Measurements from ENCODE around the gene LTBP1. TPM values are rescaled to one million over a fixed set of nuclear protein-coding genes. Genes with fewer than 3 reads are reported as not detected.

LTBP1 gene
- total and polyA plus RNA-seq, 8 donors, result 11.0 to 134 (median 25.6) TPM

DNA sequence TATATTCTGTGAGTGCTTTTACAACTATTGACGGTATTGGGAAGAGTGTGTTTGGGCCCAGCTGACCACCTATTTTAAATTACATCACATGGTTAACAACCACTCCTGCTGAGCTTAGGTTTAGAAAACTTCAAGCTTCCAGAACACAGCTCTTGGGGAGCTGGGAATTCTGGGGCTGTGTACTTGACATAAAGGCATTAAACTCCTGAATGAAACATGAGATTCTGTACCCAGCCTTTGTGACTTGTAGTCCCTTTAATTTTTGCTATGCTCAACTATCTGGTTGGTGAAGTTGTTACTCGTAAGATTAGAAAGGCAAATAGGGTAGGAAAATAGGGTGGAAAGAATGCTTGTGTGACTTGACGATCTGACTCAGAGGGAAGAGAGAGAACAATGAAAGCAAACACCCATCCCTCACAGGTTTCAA is 66.9 kb downstream of the LTBP1 start:
- H3K9me3 ChIP-seq, result no peaks in the 10 kb centered on the region
- no peak for DNase-seq
- no peaks in the 10 kb centered on the region for H3K27me3 ChIP-seq
- WGBS, 5 donors, result 47 to 62% (median 55%) methylated on average over 3 of the region's 3 CpGs
- no peak overlapping the region for H3K27ac ChIP-seq
- H3K4me1 ChIP-seq, result peaks cover 9 to 17% (median 13%) of the 10 kb centered on the region in 4 donors
- no peaks in the 10 kb centered on the region for H3K36me3 ChIP-seq
- intact Hi-C loops (cut with DNase I; ENCODE audit: low total_unique reads), result no loop called here
- TF ChIP-seq POLR2A (IDR thresholded peaks at IDR 0.05), result no peak
- no peak for TF ChIP-seq EP300 (IDR thresholded peaks at IDR 0.05)
- no peak for TF ChIP-seq POLR2AphosphoS5 (IDR thresholded peaks at IDR 0.05)
- TF ChIP-seq, protein P1, sequence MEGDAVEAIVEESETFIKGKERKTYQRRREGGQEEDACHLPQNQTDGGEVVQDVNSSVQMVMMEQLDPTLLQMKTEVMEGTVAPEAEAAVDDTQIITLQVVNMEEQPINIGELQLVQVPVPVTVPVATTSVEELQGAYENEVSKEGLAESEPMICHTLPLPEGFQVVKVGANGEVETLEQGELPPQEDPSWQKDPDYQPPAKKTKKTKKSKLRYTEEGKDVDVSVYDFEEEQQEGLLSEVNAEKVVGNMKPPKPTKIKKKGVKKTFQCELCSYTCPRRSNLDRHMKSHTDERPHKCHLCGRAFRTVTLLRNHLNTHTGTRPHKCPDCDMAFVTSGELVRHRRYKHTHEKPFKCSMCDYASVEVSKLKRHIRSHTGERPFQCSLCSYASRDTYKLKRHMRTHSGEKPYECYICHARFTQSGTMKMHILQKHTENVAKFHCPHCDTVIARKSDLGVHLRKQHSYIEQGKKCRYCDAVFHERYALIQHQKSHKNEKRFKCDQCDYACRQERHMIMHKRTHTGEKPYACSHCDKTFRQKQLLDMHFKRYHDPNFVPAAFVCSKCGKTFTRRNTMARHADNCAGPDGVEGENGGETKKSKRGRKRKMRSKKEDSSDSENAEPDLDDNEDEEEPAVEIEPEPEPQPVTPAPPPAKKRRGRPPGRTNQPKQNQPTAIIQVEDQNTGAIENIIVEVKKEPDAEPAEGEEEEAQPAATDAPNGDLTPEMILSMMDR (IDR thresholded peaks at IDR 0.05), result no peak
- no peak overlapping the region for H3K4me3 ChIP-seq

DNA sequence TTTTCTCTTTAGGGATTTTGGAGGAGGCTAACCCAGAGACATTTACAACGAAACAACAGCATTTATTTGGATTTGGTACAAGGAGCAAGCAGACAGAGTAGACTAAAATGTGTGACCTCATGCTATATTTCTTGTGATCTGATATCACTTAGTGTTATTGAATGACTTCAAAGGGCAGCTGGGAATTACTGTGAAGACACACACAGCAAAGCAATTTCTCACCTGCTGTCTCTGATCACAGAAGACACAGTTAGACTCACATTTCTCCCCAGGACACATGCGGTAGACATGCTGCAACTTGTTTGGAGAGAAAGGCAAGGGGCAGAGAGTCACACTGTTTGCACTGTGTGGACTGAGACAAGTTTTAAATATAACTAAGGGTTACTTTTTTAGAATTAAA is 67.5 kb downstream of the LTBP1 start:
- peaks cover 9 to 17% (median 13%) of the 10 kb centered on the region in 4 donors for H3K4me1 ChIP-seq
- no peaks in the 10 kb centered on the region for H3K27me3 ChIP-seq
- H3K9me3 ChIP-seq, result no peaks in the 10 kb centered on the region
- no peak for TF ChIP-seq EP300 (IDR thresholded peaks at IDR 0.05)
- TF ChIP-seq, protein P1 (IDR thresholded peaks at IDR 0.05), result no peak
- H3K4me3 ChIP-seq, result no peak overlapping the region
- H3K36me3 ChIP-seq, result no peaks in the 10 kb centered on the region
- H3K27ac ChIP-seq, result peak overlapping the region in 1 of 5 donors; percentile 18
- WGBS, 5 donors, result 54 to 76% (median 74%) methylated on average over 2 of the region's 2 CpGs
- no peak for DNase-seq
- intact Hi-C loops (cut with DNase I; ENCODE audit: low total_unique reads), result no loop called here

DNA sequence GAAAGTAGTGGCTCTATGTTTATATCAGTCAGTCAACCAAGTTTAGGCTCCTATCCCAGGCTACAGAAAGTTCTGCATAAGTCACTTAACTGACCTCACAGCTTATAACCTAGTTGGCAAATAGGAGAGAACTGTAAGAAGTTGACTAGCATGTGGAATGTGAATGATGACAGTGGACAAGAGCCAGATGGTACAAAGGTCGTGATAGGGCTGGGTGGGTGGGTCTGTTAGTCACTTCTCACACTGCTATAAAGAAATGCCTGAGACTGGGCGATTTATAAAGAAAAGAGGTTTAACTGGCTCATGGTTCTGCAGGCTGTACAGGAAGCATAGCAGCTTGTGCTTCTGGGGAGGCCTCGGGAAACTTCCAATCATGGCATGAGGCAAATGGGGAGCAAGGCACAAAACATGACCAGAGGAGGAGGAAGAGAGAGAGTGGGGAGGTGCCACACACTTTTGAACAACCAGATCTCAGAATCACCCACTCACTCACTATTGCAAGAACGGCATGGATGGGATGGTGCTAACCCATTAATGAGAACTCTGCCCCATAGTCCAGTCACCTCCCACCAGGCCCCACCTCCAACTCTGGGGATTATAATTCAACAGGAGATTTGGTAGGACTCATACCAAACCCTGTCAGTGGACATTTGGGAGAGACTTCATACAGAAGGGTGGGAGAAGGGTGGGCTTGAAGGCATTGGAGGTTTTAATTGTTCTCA is 68.8 kb downstream of the LTBP1 start:
- no peak overlapping the region for H3K4me3 ChIP-seq
- no peaks in the 10 kb centered on the region for H3K36me3 ChIP-seq
- H3K9me3 ChIP-seq, result no peaks in the 10 kb centered on the region
- intact Hi-C loops (cut with DNase I; ENCODE audit: low total_unique reads), result no loop called here
- DNase-seq, result peak in 1 of 2 donors; percentile 66
- peak in 2 of 3 donors; percentile 16 to 29 for TF ChIP-seq POLR2AphosphoS5 (IDR thresholded peaks at IDR 0.05)
- TF ChIP-seq EP300 (IDR thresholded peaks at IDR 0.05), result no peak
- TF ChIP-seq, protein P1 (IDR thresholded peaks at IDR 0.05), result no peak
- TF ChIP-seq POLR2A (IDR thresholded peaks at IDR 0.05), result no peak
- H3K4me1 ChIP-seq, result peaks cover 9 to 19% (median 13%) of the 10 kb centered on the region in 4 donors
- 45 to 61% (median 50%) methylated on average over 4 of the region's 4 CpGs for WGBS, 5 donors
- H3K27me3 ChIP-seq, result no peaks in the 10 kb centered on the region
- H3K27ac ChIP-seq, result peak overlapping the region; percentile 21 to 84 (median 39)

DNA sequence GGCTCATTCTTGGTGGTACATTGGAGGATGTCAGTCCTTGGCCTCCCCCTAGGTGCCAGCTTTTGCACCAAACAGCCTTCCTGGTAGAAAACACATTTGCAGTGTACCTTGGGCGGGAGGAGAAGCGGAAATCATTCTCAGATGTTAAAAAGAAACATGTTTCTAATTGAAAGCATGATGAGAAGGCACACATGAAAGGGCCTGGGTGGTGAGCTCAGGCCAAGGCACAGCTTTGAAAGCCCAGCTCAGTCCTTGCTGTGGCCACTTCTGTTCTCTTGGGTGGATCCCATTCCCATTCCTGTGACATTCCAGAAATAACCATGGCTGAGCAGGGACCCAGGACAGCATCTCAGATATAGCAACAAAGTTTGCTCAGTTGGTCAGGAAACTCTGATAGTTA is 71.5 kb downstream of the LTBP1 start:
- Histone ChIP-seq H3K27ac (no peak overlapping the region), H3K9me3 (no peaks in the 10 kb centered on the region), H3K4me1 (peaks cover 10 to 28% (median 15%) of the 10 kb centered on the region in 4 donors), H3K36me3 (no peaks in the 10 kb centered on the region), H3K4me3 (no peak overlapping the region), H3K27me3 (no peaks in the 10 kb centered on the region)
- 83 to 94% (median 93%) methylated on average over 2 of the region's 2 CpGs for WGBS, 5 donors
- intact Hi-C loops (cut with DNase I; ENCODE audit: low total_unique reads), result no loop called here
- DNase-seq, result no peak
- no peak for TF ChIP-seq POLR2AphosphoS5 (IDR thresholded peaks at IDR 0.05)
- TF ChIP-seq POLR2A (IDR thresholded peaks at IDR 0.05), result no peak
- no peak for TF ChIP-seq EP300 (IDR thresholded peaks at IDR 0.05)

DNA sequence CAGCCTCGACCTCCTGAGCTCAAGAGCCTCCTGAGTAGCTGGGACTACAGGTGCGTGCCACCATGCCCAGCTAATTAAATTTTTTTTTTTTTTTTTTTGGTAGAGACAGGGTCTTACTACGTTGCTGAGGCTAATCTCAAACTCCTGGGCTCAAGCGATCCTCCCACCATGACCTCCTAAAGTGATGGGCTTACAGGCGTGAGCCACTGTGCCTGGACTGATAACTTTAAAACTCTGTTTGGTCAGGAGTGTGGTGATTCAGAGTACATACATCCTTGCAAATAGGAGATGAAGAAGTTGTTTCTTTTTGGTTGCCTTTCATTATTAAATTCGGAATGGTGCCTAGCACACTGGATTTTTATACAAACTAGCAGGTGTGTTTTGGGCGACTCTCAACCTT is 73.0 kb downstream of the LTBP1 start:
- Histone ChIP-seq H3K36me3 (no peaks in the 10 kb centered on the region), H3K27ac (no peak overlapping the region), H3K9me3 (peaks cover 0 to 4% (median 2%) of the 10 kb centered on the region in 4 donors), H3K4me1 (peaks cover 10 to 21% (median 16%) of the 10 kb centered on the region in 4 donors), H3K4me3 (no peak overlapping the region), H3K27me3 (no peaks in the 10 kb centered on the region)
- WGBS, 5 donors, result 88 to 96% (median 95%) methylated on average over 7 of the region's 7 CpGs
- intact Hi-C loops (cut with DNase I; ENCODE audit: low total_unique reads), result no loop called here
- TF ChIP-seq EP300 (IDR thresholded peaks at IDR 0.05) (no peak), POLR2A (IDR thresholded peaks at IDR 0.05) (no peak), POLR2AphosphoS5 (IDR thresholded peaks at IDR 0.05) (no peak)
- TF ChIP-seq, protein P1 (IDR thresholded peaks at IDR 0.05), result no peak
- DNase-seq, result no peak
